Measurements from ENCODE around the gene IL34. TPM values are rescaled to one million over a fixed set of nuclear protein-coding genes. Genes with fewer than 3 reads are reported as not detected.
A peak's percentile ranks its signal among the peaks of the same experiment; 100 is the strongest.
"Not testable (repeated sequence)": the region's sequence is repeated elsewhere in the genome, so short reads cannot be mapped to it uniquely, and the experiment has no call there.

Gene IL34
- polyA plus RNA-seq, 1 donor: 16.9 TPM

DNA sequence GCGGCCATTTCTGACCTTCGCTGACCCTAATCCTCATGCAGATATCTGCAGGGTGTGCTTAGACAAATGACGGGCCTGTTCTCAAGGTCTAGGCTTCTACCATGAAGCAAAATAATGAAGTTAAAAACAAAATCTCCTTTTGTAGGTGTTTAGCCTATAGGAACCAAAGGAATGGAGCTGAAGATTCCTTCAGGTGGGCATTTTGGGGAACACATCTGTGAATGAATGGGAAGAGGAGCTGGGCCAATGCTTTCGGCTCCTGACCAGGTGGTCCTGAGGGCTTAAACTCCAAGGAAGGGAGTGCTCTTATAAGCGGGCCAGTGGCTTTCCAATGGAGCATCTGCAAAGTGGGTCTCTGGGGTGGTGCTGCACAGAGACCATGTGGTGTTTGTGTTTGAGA, 14.1 kb upstream of the IL34 start:
- Histone ChIP-seq H3K27ac (ENCODE audit: low read length) (no peak overlapping the region), H3K9me3 (ENCODE audit: control insufficient read depth, low read depth, low read length) (peaks cover 5% of the 10 kb centered on the region), H3K4me1 (ENCODE audit: control insufficient read depth, insufficient read depth, low read length) (no peaks in the 10 kb centered on the region), H3K36me3 (ENCODE audit: control insufficient read depth, insufficient read depth, low read length) (no peaks in the 10 kb centered on the region), H3K27me3 (ENCODE audit: control insufficient read depth, insufficient read depth, low read length) (no peaks in the 10 kb centered on the region), H3K4me3 (ENCODE audit: low read length) (no peak overlapping the region)
- no CpG with 5 or more reads among the region's 5 CpGs for WGBS (ENCODE audit: insufficient coverage, low lambda C conversion rate)
- no peak for DNase-seq

DNA sequence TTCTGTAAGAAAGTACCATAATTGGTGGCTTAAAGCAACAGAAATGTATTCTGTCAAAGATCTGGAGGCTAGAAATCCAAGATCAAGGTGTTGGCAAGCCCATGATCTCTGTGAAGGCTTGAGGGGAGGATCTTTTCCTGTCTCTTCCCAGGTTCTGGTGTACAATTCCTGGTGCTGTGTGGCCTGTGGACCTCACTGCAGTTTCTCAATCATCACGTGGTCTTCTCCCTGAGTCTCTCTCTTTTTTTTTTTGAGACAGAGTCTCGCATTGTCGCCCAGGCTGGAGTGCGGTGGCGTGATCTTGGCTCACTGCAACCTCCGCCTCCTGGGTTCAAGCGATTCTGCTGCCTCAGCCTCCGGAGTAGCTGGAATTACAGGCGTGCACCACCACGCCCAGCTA, 12.7 kb upstream of the IL34 start:
- WGBS (ENCODE audit: insufficient coverage, low lambda C conversion rate): no CpG with 5 or more reads among the region's 10 CpGs
- H3K9me3 ChIP-seq (ENCODE audit: control insufficient read depth, low read depth, low read length): not testable (repeated sequence)

DNA sequence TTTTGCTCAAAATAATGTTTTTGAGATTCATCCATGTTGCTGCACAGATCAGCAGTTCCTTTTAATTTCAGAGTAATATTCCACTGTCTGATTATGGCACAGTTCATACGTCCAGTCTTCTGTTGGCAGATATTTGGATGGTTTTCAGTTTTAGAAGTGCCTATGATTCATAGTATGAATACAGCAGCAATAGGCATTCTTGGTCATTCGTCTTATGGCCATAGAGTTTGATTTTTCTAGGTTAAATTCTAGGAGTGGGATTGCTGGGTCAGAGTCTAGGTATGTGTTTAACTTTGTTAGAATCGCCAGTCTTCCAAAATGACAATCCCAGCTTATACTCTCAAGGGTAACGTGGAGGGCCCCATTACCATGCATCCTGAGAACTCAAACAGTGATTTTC, 11.5 kb upstream of the IL34 start:
- Histone ChIP-seq H3K9me3 (ENCODE audit: control insufficient read depth, low read depth, low read length) (peaks cover 5% of the 10 kb centered on the region), H3K36me3 (ENCODE audit: control insufficient read depth, insufficient read depth, low read length) (no peaks in the 10 kb centered on the region), H3K4me3 (ENCODE audit: low read length) (no peak overlapping the region), H3K27ac (ENCODE audit: low read length) (no peak overlapping the region), H3K27me3 (ENCODE audit: control insufficient read depth, insufficient read depth, low read length) (no peaks in the 10 kb centered on the region), H3K4me1 (ENCODE audit: control insufficient read depth, insufficient read depth, low read length) (no peaks in the 10 kb centered on the region)
- no CpG with 5 or more reads among the region's 4 CpGs for WGBS (ENCODE audit: insufficient coverage, low lambda C conversion rate)
- DNase-seq: no peak

More for the DNA sequence above, 12.7 kb upstream of the IL34 start:
- H3K27ac ChIP-seq (ENCODE audit: low read length): peak overlapping the region; percentile 12
- not testable (repeated sequence) for H3K4me1 ChIP-seq (ENCODE audit: control insufficient read depth, insufficient read depth, low read length); H3K27me3 ChIP-seq (ENCODE audit: control insufficient read depth, insufficient read depth, low read length); H3K4me3 ChIP-seq (ENCODE audit: low read length); DNase-seq; H3K36me3 ChIP-seq (ENCODE audit: control insufficient read depth, insufficient read depth, low read length)

DNA sequence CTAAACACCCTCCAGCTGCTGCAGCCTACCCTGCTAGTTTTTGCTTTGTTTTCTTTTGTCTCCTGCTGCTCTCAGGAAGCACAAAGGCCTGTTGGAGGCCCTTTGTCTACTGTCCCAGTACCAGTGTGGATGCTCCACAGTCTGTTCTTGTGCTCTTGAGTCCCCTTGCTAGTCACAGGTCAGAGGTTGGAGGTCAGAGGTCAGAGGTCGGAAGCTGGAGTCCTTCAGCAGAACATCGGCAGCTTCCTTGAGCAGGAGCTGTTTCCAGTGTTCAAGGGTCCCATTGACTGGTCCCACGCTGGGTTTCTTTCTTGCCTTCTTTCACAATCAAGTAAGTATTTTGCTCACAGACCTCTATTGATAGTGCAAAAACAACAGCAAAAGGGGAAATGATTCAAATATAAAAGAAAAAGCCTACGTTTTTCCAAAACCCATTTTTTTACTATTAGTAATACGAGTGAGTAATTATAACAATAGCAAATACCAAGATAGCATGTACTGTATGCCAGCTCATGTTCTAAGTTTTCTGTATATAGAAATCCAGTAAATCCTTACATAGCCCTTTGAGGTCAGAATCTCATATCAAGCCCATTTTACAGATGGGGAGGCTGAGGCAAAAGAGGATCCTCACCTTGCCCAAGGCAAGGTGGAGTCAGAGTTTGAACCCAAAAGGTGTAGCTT, 10.9 kb upstream of the IL34 start:
- Histone ChIP-seq H3K27me3 (ENCODE audit: control insufficient read depth, insufficient read depth, low read length) (no peaks in the 10 kb centered on the region), H3K36me3 (ENCODE audit: control insufficient read depth, insufficient read depth, low read length) (no peaks in the 10 kb centered on the region), H3K4me1 (ENCODE audit: control insufficient read depth, insufficient read depth, low read length) (no peaks in the 10 kb centered on the region), H3K4me3 (ENCODE audit: low read length) (no peak overlapping the region), H3K27ac (ENCODE audit: low read length) (no peak overlapping the region), H3K9me3 (ENCODE audit: control insufficient read depth, low read depth, low read length) (peaks cover 2% of the 10 kb centered on the region)
- WGBS (ENCODE audit: insufficient coverage, low lambda C conversion rate): 100% methylated on average over 1 of the region's 5 CpGs
- no peak for DNase-seq

DNA sequence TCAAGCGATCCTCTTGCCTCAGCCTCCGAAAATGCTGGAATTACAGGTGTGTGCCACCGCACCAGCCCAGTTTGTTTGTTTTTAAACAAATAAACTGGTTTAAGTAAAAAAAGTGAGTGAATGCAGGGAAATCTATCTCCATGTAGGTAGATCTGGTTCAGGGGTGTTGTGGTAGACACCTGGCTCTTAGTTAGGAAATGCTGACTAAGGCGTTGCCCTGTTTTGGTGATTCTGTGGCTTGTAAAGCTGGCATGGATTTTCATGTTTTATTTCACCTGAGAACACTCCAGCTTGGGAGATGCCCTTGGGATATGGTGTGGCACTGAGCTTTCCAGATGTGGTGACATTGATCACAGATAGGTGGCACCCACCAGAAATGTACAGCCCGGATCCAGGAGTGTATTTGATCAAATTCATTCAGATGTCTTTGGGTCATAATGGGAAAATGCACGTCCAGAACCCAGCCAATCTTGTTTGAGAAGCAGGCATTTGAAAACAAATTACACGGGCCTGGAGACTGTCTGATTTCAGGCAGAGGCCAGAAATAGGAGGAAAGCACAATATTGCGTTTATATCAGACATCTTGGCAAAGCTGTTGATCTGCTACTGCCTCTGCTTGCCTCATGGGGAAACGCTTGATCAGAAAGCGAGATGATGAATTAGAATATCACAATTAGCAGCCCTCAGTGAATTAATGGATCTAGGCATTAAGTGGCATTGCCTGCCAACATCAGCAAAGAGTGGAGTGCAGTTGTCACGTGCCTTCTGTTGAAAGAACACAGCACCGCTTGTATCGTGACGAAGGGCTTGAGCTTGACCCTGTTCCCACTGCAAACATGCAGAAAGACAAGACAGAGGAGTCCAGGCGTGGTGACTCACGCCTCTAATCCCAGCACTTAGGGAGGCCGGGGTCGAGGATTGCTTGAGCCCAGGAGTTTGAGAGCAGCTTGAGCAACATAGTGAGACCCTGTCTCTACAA, 7.3 kb upstream of the IL34 start:
- Histone ChIP-seq H3K4me3 (ENCODE audit: low read length) (no peak overlapping the region), H3K4me1 (ENCODE audit: control insufficient read depth, insufficient read depth, low read length) (no peaks in the 10 kb centered on the region), H3K9me3 (ENCODE audit: control insufficient read depth, low read depth, low read length) (no peaks in the 10 kb centered on the region), H3K27me3 (ENCODE audit: control insufficient read depth, insufficient read depth, low read length) (no peaks in the 10 kb centered on the region), H3K27ac (ENCODE audit: low read length) (no peak overlapping the region), H3K36me3 (ENCODE audit: control insufficient read depth, insufficient read depth, low read length) (no peaks in the 10 kb centered on the region)
- peak; percentile 39 to 43 for DNase-seq
- WGBS (ENCODE audit: insufficient coverage, low lambda C conversion rate): 63% methylated on average over 2 of the region's 18 CpGs

DNA sequence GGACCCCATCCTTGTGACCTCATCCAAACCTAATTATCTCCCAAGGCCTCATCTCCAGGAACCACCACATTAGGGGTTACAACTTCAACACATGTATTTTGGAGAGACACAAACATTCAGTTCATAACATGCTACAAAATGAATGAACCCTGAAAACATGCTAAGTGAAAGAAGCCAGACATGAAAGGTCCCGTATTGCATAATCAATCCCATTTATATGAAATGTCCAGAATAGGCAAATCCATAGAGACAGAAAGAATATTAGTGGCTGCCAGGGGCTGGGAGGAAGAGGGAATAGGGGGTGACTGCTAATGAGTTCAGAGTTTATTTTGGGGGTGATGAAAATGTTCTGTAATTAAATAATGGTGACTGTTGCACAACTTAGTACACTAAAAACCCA, 3.7 kb upstream of the IL34 start:
- WGBS (ENCODE audit: insufficient coverage, low lambda C conversion rate): no CpG with 5 or more reads among the region's 1 CpG
- Histone ChIP-seq H3K36me3 (ENCODE audit: control insufficient read depth, insufficient read depth, low read length) (peaks cover 2% of the 10 kb centered on the region), H3K27me3 (ENCODE audit: control insufficient read depth, insufficient read depth, low read length) (no peaks in the 10 kb centered on the region), H3K4me1 (ENCODE audit: control insufficient read depth, insufficient read depth, low read length) (no peaks in the 10 kb centered on the region), H3K4me3 (ENCODE audit: low read length) (no peak overlapping the region), H3K9me3 (ENCODE audit: control insufficient read depth, low read depth, low read length) (no peaks in the 10 kb centered on the region), H3K27ac (ENCODE audit: low read length) (no peak overlapping the region)
- DNase-seq: no peak

DNA sequence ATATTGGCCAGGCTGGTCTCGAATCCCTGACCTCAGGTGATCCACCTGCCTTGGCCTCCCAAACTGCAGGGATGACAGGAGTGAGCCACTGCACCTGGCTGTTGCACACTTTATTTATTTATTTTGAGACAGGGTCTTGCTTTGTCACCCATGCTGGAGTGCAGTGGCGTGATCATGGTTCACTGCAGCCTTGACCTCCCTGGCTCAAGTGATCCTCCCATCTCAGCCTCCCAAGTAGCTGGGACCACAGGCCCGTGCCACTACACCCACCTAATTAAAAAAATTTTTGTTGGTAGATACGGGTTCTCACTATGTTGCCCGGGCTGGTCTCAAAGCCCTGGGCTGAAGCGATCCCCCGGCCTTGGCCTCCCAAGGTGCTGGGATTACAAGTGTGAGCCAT, 3.1 kb upstream of the IL34 start:
- H3K27ac ChIP-seq (ENCODE audit: low read length); H3K4me1 ChIP-seq (ENCODE audit: control insufficient read depth, insufficient read depth, low read length): not testable (repeated sequence)

DNA sequence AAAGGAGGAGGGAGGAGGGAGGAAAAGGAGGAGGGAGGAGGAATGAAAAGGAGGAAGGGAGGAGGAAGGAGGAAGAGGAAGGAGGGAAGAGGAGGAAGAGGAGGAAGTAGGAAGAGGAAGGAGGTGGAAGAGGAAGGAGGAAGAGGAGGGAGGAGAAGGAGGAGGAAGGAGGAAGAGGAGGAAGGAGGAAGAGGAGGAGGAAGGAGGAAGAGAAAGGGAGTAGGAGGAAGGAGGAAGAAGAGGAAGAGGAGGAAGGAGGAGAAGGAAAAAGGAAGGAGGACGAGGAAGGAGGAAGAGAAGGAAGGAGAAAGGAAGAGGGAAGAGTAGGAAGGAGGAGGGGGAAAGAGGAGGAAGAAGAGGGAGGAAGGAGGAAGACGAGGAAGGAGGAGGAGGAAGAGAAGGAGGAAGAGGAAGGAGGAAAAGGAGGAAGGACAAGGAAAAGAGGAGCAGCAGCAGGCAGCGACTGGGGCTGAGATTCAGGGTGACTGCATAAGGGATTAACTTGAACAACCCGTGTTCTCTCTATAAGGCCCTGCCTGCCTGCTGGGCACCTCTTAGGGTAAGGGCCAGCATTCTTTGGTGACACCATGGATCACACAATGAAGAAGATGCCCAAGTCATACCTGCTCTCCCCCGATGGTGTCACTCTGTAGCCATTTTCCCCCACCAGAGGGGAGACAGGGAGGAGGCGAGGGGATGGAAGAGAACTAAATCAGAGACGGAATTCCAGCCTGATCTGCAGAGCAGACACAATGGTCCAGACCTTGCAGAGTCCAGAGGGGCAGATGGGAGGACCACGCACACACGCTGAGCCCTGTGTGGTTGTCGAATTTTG, 1.4 kb upstream of the IL34 start:
- Histone ChIP-seq H3K27me3 (ENCODE audit: control insufficient read depth, insufficient read depth, low read length) (no peaks in the 10 kb centered on the region), H3K27ac (ENCODE audit: low read length) (no peak overlapping the region), H3K4me1 (ENCODE audit: control insufficient read depth, insufficient read depth, low read length) (no peaks in the 10 kb centered on the region), H3K9me3 (ENCODE audit: control insufficient read depth, low read depth, low read length) (no peaks in the 10 kb centered on the region), H3K4me3 (ENCODE audit: low read length) (no peak overlapping the region), H3K36me3 (ENCODE audit: control insufficient read depth, insufficient read depth, low read length) (peaks cover 10% of the 10 kb centered on the region)
- WGBS (ENCODE audit: insufficient coverage, low lambda C conversion rate): 84% methylated on average over 3 of the region's 10 CpGs
- no peak for DNase-seq

More for the DNA sequence above, 3.1 kb upstream of the IL34 start:
- not testable (repeated sequence) for DNase-seq; H3K9me3 ChIP-seq (ENCODE audit: control insufficient read depth, low read depth, low read length); H3K27me3 ChIP-seq (ENCODE audit: control insufficient read depth, insufficient read depth, low read length); H3K36me3 ChIP-seq (ENCODE audit: control insufficient read depth, insufficient read depth, low read length); H3K4me3 ChIP-seq (ENCODE audit: low read length)
- WGBS (ENCODE audit: insufficient coverage, low lambda C conversion rate): 86% methylated on average over 4 of the region's 7 CpGs

DNA sequence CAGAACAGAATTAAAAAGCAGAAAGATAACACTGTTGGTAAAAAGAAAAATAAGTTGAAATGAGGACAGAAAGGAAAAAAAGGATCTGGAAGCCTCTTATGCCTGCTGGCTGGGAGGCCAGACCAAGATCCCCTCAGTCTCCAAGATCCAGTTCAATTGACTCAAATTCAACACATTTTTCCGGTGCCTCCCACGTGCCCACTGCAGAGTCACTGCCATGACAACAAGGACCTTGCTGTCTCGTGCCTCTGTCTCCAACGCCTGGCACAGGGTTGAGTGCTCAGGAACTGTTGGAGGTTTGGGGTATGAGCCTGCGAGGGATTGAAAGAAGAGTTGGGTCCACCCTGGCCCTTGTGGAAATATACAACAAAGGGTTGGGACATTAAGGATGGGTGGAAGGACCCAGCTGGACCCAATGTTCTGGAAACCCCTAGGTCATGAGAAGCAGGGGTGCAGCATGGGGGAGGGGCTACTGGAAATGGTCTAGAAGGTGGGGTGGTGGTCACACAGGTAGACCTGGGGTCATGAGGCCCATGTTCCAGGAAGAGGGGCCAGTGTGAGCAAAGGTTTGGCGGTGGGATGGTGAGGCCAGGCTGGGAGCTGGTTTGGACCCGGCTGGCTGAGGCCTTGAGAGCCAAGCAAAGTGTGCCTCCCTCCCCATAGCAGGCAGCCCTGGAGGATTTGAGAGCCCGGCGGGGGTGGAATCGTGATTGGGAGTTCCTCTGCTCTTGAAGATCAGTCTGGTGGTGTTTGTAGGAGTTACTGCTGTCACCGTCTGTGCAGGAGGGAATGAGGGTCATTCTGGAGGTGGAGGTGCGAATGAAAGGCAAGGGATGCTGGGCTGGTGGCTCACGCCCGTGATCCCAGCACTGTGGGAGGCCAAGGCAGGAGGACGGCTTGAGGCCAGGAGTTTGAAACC, 1.3 kb downstream of the IL34 start:
- Histone ChIP-seq H3K4me1 (ENCODE audit: control insufficient read depth, insufficient read depth, low read length) (no peaks in the 10 kb centered on the region), H3K4me3 (ENCODE audit: low read length) (no peak overlapping the region), H3K36me3 (ENCODE audit: control insufficient read depth, insufficient read depth, low read length) (peaks cover 10% of the 10 kb centered on the region), H3K27me3 (ENCODE audit: control insufficient read depth, insufficient read depth, low read length) (no peaks in the 10 kb centered on the region), H3K9me3 (ENCODE audit: control insufficient read depth, low read depth, low read length) (no peaks in the 10 kb centered on the region), H3K27ac (ENCODE audit: low read length) (no peak overlapping the region)
- DNase-seq: no peak
- 33% methylated on average over 1 of the region's 15 CpGs for WGBS (ENCODE audit: insufficient coverage, low lambda C conversion rate)
